Mucosa of descending colon (tissue), 3 donors: ENCODE results near the gene TMTC1. TPM values are rescaled to one million over a fixed set of nuclear protein-coding genes. Genes with fewer than 3 reads are reported as not detected.

Experiments
- ATAC-seq: fragments of 200-7000 bp; cut with Tn5 transposase; one replicate; pipeline ENCODE4 v1.9.1; 2020; ENCODE audit warnings: mild to moderate bottlenecking, moderate library complexity
- DNase-seq, 3 donors: peaks; one replicate each; pipeline ENCODE4 v3.0.0-alpha.2; 2020
- H3K36me3 ChIP-seq: fragments of 200-600 bp; one replicate; pipeline ENCODE4 v1.8.0; 2021; ENCODE audit warnings: low read depth, mild to moderate bottlenecking
- H3K4me1 ChIP-seq: fragments of 200-600 bp; one replicate; pipeline ENCODE4 v1.8.0; 2021; ENCODE audit warnings: low read depth, mild to moderate bottlenecking
- H3K4me3 ChIP-seq: fragments of 200-600 bp; one replicate; pipeline ENCODE4 v1.8.0; 2021; ENCODE audit warnings: mild to moderate bottlenecking
- H3K9me3 ChIP-seq: fragments of 200-600 bp; one replicate; pipeline ENCODE4 v1.8.0; 2021; ENCODE audit warnings: mild to moderate bottlenecking
- CTCF ChIP-seq: fragments of 200-600 bp; IDR thresholded peaks from one replicate; pipeline ENCODE4 v1.8.0; 2022; ENCODE audit warnings: antibody characterized with exemption, mild to moderate bottlenecking
- intact Hi-C, 2 donors: fragments of 100-400 bp; cut with DNase I in 1 of 2; cut with micrococcal nuclease in 1 of 2; formaldehyde crosslinking; loops; one replicate each; pipeline versions ENCODE4 v1.11.0 to v1.11.1; 2022; cut with DNase I, micrococcal nuclease
- total RNA-seq, 3 donors: library from RNA; stranded (reverse); fragmentation: NEBNext Ultra II Directional in 2 of 3; extraction: Animal tissue kit (Norgen Biotek cat#: 25700) in 2 of 3; gene quantifications; one replicate each; pipeline versions ENCODE4 v1.2.1 to v1.2.4, GENCODE V29; 2021 to 2023
- donor health status: DM: no; HTN: no; CAD: no; lungs with moderate emphysema.
- donor health status: DM: no; HTN: no; CAD: no.
- donor health status: DM: no; HTN: yes; CAD: no.

The TMTC1 gene
- total RNA-seq, 3 donors from 2014 or later = 2.5 to 49.1 (median 10.5) TPM

DNA sequence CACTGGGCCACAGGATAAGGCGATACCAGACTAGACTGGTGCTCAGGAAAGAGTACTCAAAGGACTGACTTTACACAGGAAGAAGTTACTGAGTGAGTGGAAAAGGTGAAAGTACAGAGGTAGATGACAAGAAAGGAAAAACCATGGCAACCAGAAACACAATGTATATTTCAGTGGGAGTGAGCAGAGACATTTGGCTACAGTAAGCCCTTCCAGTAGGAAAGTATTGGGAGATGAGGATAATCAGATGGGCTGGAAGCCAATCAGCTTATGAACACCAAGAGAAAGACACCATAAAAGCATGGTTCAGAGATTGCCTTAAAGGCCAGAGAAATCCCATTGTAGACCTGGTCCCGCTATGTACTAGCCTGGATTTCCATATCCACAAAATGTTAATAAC, 51.6 kb downstream of the TMTC1 start:
- no peaks in the 10 kb centered on the region for H3K9me3 ChIP-seq
- no peak for TF ChIP-seq CTCF
- no peaks in the 10 kb centered on the region for H3K4me1 ChIP-seq
- no peaks in the 10 kb centered on the region for H3K36me3 ChIP-seq
- ATAC-seq (no peak), DNase-seq (no peak)
- no peak overlapping the region for H3K4me3 ChIP-seq
- intact Hi-C loops = no loop called here

GRCh38 chr12:29731591-29731990, 52.2 kb downstream of the TMTC1 start:
- no peak for TF ChIP-seq CTCF
- Histone ChIP-seq H3K4me3 (no peak overlapping the region), H3K9me3 (no peaks in the 10 kb centered on the region), H3K36me3 (no peaks in the 10 kb centered on the region), H3K4me1 (no peaks in the 10 kb centered on the region)
- DNase-seq = no peak
- intact Hi-C loops = no loop called here
- ATAC-seq = no peak

DNA sequence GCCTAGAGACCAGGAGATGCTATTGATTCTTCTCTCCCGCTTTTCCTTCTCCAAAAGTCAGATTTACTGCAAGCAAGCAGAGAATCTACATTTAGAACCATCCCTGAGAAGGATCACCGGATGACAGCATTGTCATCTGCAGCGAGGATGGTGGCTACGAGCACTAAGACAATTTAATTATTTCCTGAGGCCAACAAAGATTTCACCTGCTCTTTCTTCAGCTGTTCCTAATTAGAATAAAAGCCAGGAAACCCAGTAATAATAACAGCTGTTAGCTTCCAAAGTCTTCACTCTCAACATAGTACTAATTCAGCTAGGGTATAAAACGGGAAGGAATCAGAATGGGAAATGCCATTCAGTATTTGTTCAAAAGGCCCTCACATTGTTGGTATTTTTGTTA, 53.3 kb downstream of the TMTC1 start:
- no peak for ATAC-seq
- Histone ChIP-seq H3K4me3 (no peak overlapping the region), H3K36me3 (no peaks in the 10 kb centered on the region), H3K9me3 (no peaks in the 10 kb centered on the region), H3K4me1 (no peaks in the 10 kb centered on the region)
- intact Hi-C loops = no loop called here
- no peak for DNase-seq
- TF ChIP-seq CTCF = no peak

GRCh38 chr12:29728030-29728429, 55.7 kb downstream of the TMTC1 start:
- Histone ChIP-seq H3K4me3 (no peak overlapping the region), H3K36me3 (no peaks in the 10 kb centered on the region), H3K4me1 (no peaks in the 10 kb centered on the region), H3K9me3 (no peaks in the 10 kb centered on the region)
- TF ChIP-seq CTCF = no peak
- DNase-seq (no peak), ATAC-seq (peak; percentile 7)
- intact Hi-C loops = no loop called here

- no peaks in the 10 kb centered on the region for H3K4me1 ChIP-seq
- ATAC-seq (no peak), DNase-seq (no peak)
- TF ChIP-seq CTCF = no peak
- no peaks in the 10 kb centered on the region for H3K9me3 ChIP-seq
- H3K36me3 ChIP-seq = no peaks in the 10 kb centered on the region
- H3K4me3 ChIP-seq = no peak overlapping the region
- intact Hi-C loops = no loop called here
Measured at GRCh38 chr12:29726741-29727348, 56.9 kb downstream of the TMTC1 start.

DNA sequence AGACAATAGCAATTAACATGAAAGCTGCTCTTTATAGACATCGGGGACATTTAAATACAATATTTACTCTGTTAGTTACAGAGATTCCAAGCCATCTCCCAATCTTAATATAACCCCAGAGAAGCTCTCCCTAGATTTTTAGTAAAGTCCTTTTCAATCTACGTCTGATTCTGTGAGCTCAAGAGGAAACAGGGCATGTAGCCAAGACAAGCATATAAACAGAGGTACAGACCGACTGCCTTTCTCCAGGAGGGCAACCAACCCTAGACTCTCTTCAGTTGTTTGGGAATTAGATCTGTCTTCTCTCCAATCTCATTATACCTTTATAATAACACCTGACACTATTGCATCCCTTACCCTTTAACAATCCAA, 57.4 kb downstream of the TMTC1 start:
- Histone ChIP-seq H3K36me3 (no peaks in the 10 kb centered on the region), H3K4me3 (no peak overlapping the region), H3K4me1 (no peaks in the 10 kb centered on the region), H3K9me3 (no peaks in the 10 kb centered on the region)
- no peak for ATAC-seq
- DNase-seq = peak in 1 of 3 donors; percentile 7
- no peak for TF ChIP-seq CTCF
- intact Hi-C loops = no loop called here
